SIG-M5 (cell line): ENCODE measurements around the gene RFTN1.

Source experiments
- DNase-seq: peaks from one replicate; lab custom pipeline; 2025; lab: John Stamatoyannopoulos, UW

RFTN1 gene

GRCh38 chr3:16404349-16404895 lies 109.1 kb downstream of the RFTN1 start:
- DNase-seq: no peak

GRCh38 chr3:16402451-16402850 lies 111.0 kb downstream of the RFTN1 start:
- DNase-seq: no peak

GRCh38 chr3:16401273-16401672 lies 112.2 kb downstream of the RFTN1 start:
- no peak for DNase-seq

GRCh38 chr3:16400106-16400931 lies 113.2 kb downstream of the RFTN1 start:
- DNase-seq: no peak

GRCh38 chr3:16399473-16399872 lies 114.0 kb downstream of the RFTN1 start:
- DNase-seq: no peak

GRCh38 chr3:16398648-16399047 lies 114.9 kb downstream of the RFTN1 start:
- no peak for DNase-seq

GRCh38 chr3:16396202-16396601 lies 117.3 kb downstream of the RFTN1 start:
- no peak for DNase-seq

GRCh38 chr3:16395212-16395611 lies 118.3 kb downstream of the RFTN1 start:
- no peak for DNase-seq

- no peak for DNase-seq
These were observed 118.9 kb downstream of the RFTN1 start for GRCh38 chr3:16394639-16395038.

GRCh38 chr3:16392717-16393116 lies 120.8 kb downstream of the RFTN1 start:
- DNase-seq: no peak

- DNase-seq: no peak
These were observed 121.4 kb downstream of the RFTN1 start for GRCh38 chr3:16392065-16392464.

GRCh38 chr3:16390581-16390980 lies 122.9 kb downstream of the RFTN1 start:
- DNase-seq: no peak

GRCh38 chr3:16388850-16389441 lies 124.6 kb downstream of the RFTN1 start:
- DNase-seq: no peak

- no peak for DNase-seq
These were observed 126.9 kb downstream of the RFTN1 start for GRCh38 chr3:16386561-16386960.

- no peak for DNase-seq
These were observed 128.3 kb downstream of the RFTN1 start for GRCh38 chr3:16385151-16385550.

- DNase-seq: no peak
These were observed 129.6 kb downstream of the RFTN1 start for GRCh38 chr3:16383864-16384263.

- DNase-seq: no peak
These were observed 130.7 kb downstream of the RFTN1 start for GRCh38 chr3:16382845-16383244.

GRCh38 chr3:16381426-16381825 lies 132.1 kb downstream of the RFTN1 start:
- no peak for DNase-seq

GRCh38 chr3:16380421-16380820 lies 133.1 kb downstream of the RFTN1 start:
- DNase-seq: no peak

- no peak for DNase-seq
These were observed 133.7 kb downstream of the RFTN1 start for GRCh38 chr3:16379838-16380237.

- DNase-seq: no peak
These were observed 134.6 kb downstream of the RFTN1 start for GRCh38 chr3:16378920-16379319.

- DNase-seq: no peak
These were observed 135.1 kb downstream of the RFTN1 start for GRCh38 chr3:16378415-16378814.

GRCh38 chr3:16377847-16378302 lies 135.6 kb downstream of the RFTN1 start:
- DNase-seq: no peak
